GM18868 (cell line): ENCODE data around the gene GABARAP.

Source experiments
- ATAC-seq: cut with Tn5 transposase; IDR thresholded peaks from one replicate; pipeline ENCODE4 v1.9.1; 2021; ENCODE audit warnings: mild to moderate bottlenecking, moderate library complexity; ENCODE audit not compliant: unreplicated experiment

The GABARAP gene

GRCh38 chr17:7223375-7223774, 18.9 kb downstream of the GABARAP start:
- ATAC-seq, result no peak

DNA sequence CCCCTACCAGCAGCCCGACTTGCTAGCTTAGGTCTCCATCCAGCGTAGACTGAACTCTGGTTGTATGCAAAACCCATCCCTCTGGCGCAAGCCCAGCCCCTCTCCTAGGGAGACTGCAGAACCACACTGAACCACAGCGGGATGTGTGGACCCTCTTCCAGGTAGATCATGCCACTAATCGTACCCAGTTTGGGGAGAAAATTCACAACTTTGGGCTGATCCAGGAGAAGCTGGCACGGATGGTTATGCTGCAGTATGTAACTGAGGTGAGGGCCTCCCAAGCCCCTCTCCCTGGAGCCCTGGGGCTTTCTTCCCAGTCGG, 19.3 kb downstream of the GABARAP start:
- no peak for ATAC-seq

- ATAC-seq, result no peak
These were observed 19.9 kb downstream of the GABARAP start for GRCh38 chr17:7222093-7222971.

- ATAC-seq, result no peak
These were observed 20.8 kb downstream of the GABARAP start for GRCh38 chr17:7221278-7222092.

DNA sequence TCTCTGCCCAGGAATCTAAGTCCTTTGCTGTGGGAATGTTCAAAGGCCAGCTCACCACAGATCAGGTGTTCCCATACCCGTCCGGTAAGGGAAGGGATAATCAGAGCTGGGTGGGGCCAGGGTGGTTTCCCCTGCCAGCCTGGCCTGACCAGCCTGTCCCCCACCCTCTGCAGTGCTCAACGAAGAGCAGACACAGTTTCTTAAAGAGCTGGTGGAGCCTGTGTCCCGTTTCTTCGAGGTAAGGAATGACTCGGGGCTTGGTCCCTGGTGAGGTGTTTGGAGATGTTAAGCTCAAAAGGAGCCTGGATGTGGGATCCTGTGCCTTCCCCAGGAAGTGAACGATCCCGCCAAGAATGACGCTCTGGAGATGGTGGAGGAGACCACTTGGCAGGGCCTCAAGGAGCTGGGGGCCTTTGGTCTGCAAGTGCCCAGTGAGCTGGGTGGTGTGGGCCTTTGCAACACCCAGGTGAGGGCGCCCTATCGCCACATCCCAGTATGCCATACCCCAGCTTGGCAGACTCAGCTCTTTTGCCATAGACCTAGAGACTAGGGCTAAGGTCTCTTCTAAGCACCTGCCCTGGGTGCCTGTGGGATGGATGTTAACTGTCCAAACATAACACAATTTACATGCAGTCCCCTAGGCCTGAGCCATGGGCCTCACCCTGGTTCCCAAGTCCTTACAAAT, 21.5 kb downstream of the GABARAP start:
- ATAC-seq, result no peak

DNA sequence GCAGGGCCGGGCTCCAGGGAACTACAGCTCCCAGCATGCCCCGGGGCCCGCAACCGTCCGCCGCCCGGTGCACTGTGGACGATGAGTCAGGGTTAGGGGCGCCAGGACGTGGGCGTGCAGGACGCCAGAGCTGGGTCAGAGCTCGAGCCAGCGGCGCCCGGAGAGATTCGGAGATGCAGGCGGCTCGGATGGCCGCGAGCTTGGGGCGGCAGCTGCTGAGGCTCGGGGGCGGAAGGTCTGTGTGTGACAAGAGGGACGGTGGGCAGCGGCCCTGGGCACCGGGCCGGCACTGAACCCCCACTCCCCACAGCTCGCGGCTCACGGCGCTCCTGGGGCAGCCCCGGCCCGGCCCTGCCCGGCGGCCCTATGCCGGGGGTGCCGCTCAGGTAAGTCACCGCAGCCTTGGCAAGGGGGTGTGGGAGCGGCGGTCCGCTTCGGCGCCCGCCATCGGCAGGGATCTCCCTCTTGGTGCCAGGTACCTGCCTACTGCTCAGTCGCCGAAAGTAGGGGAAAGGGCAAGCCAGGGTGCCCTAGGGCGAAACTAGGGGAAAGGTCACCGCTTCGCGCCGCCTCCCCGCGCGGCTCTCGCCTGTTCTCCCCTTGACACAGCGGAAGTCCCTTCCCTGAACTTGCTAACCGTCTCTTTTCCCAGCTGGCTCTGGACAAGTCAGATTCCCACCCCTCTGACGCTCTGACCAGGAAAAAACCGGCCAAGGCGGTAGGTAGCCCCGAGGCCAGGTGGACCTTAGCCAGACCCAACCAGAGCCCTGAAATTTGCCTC, 22.2 kb downstream of the GABARAP start, which contains the start of the genes ACADVL and DLG4:
TSS of gene ACADVL (plus strand) at position 127 of the 781 bp plus-strand sequence. CDS start at position 174, 47 bp downstream.
TSS of gene DLG4 (minus strand) at position 25 of the 781 bp plus-strand sequence.
- peak; percentile 75 for ATAC-seq

DNA sequence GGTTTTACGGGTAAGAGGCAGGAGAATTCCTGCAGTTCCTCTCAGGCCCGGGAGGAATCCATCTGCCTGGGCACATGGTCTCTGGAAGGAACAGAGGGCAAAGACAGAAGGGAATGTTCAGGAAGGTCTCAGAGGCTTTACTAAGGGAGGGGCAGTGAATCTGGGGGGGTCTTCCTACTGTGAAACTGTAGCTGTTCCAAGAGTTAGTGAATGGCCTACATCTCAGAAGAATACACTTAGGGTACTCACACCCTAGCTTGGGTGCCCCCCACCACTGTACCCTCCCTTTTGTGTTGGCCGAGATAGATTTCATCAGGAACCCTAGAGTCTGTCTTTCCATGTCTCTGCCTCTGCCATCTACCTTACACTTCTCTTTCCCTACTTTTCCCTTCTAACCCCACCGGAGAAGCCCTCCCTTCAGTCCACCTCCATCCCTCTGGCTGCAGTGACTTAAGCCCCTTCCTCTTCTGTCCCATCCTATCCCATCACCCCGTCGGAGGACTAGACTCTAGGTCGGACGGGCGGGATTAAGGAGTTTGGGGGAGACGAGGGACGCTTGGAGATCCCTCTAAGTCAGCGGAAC, 22.9 kb downstream of the GABARAP start:
- no peak for ATAC-seq

GRCh38 chr17:7218758-7219157, 23.5 kb downstream of the GABARAP start:
- ATAC-seq, result no peak

DNA sequence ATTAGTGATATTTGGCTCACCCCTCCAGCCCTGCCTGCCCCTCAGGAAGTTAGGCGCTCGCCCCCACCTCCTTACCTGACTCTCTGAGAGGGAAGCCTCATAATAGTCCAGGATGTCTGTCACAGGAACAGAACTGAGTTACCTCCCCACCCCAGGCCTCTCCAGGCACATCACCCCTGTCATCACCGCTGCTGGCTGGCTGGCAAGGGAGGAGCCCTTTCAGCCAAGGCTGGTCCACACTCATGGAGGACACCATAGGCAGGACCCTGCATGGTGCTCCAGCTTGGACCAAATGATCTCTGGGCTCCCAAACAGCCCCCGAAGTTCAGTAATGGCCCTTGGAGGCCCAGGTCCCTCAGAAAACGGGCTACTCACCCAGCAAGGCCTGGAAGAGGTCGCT, 24.1 kb downstream of the GABARAP start:
- ATAC-seq, result no peak

GRCh38 chr17:7217113-7217987, 24.9 kb downstream of the GABARAP start:
- no peak for ATAC-seq

- ATAC-seq, result no peak
These were observed 25.8 kb downstream of the GABARAP start for GRCh38 chr17:7216242-7217112.

- ATAC-seq, result no peak
These were observed 26.5 kb downstream of the GABARAP start for GRCh38 chr17:7215652-7216180.

- no peak for ATAC-seq
These were observed 27.1 kb downstream of the GABARAP start for GRCh38 chr17:7215136-7215638.

DNA sequence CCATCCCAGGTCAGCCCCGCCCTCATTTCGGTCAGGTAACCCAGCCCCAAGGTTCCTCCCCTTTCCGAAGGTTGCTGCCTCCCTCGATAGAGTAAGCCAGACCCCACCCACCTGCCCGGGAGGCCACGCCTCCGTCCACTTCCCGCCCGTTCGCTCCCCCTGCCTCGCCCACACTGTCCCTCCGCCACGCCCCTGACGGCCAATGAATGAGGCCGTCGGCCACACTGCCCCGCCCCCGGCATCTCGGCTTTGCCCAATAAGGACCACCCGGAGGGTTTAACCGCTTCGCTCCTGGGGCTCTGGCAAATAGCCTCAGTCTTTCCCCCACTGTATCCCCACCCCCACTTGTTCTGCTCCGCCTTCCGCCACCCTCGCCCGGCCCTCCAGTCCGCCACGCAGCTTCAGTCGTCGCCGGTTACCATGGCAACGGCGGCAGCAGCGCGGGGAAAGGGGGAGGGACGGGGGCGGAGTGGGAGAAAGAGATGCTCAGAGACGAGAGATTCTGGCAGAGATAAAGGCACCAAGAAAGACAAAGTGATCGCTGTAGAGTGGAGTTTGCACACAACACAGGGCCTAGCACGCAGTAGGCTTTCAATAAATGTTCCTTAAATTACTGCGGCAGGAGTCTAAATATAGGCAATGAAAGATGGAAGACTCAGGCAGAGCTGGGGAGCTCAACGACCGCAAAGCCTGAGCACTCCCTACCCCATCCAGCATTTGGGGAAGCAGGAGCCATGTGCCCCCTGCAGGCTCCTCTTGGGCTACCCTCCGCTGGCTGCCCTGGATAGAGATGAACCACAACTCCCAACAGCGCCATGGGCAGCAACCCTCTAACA, 27.7 kb downstream of the GABARAP start:
- peak; percentile 76 for ATAC-seq

- ATAC-seq, result no peak
These were observed 28.4 kb downstream of the GABARAP start for GRCh38 chr17:7213895-7214299.

DNA sequence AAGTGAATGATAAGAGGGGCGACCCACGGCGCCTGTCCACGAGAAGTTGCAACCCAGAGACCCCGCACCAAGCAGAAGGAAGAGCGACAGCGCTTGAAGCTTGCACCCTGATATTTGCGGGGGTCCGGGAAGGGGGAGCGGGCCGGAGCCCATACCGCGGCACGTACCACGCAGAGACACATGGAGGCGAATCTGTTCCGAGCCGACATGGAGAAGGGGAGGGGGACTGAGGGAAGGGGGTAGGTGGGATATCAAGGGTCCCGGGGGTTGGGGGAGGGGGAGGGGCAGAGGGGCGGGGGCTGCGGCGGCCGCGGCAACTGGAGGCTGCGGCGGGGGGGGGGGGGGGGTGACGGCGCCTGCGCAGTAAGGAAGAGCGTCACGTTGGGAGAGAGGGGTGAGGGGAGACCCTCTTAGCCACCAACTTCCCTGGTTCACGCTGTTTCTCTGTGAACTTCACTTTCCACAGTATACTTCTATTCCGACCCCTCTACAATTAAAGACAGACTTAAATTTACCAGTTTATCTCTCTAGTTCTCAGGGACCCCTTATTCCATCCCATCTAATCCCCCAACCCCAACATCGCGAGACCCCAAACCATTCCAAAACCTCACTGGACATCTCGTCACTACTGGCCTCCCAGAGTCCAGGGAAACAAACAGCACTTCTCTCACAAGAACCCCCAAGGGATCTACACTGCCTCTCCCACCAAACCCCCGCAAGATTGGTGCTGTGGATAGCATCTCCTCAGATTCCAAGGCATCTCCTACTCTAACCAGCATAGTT, 30.6 kb downstream of the GABARAP start:
- ATAC-seq, result no peak
